GM12878 (cell line): ENCODE results near the gene GRIFIN. TPM values are rescaled to one million over a fixed set of nuclear protein-coding genes. Genes with fewer than 3 reads are reported as not detected.

ENCODE experiments used
- ATAC-seq: fragments of 200-7000 bp; cut with Tn5 transposase; 3 replicates; pipeline ENCODE4 v1.9.1; 2020; ENCODE audit warnings: mild to moderate bottlenecking, moderate library complexity
- BruUV-seq: library from RNA; stranded (reverse); fragments of 400-500 nt; replicated peaks from 2 replicates; lab custom pipeline; 2021; lab: Mats Ljungman, UMichigan
- CTCF ChIA-PET: fragments of 300-600 bp; sonication (Branson Sonifier 250); formaldehyde crosslinking; extraction: SDS; loops from one replicate; lab custom pipeline; 2021; ENCODE audit warnings: inconsistent platforms; lab: Yijun Ruan, JAX
- POLR2A ChIA-PET: fragments of 350-600 bp; formaldehyde crosslinking; extraction: SDS; loops from one replicate; lab custom pipeline; 2021; ENCODE audit warnings: inconsistent platforms; lab: Charles Lee
- RAD21 ChIA-PET: fragments of 300-600 bp; sonication (Branson Sonifier 250); formaldehyde crosslinking; loops from one replicate; lab custom pipeline; 2023; ENCODE audit warnings: antibody characterized with exemption; ENCODE audit not compliant: unreplicated experiment; lab: Charles Lee
- SMC1A ChIA-PET: fragments of 300-600 bp; sonication (Branson Sonifier 250); formaldehyde crosslinking; loops from one replicate; lab custom pipeline; 2023; ENCODE audit not compliant: unreplicated experiment, uncharacterized antibody; lab: Charles Lee
- DNase-seq: peaks from one replicate; pipeline ENCODE4 v3.0.0-alpha.2; 2011; ENCODE audit warnings: low read depth, low spot score
- FAIRE-seq: peaks from 3 replicates; lab custom pipeline; 2011; peaks lifted over from hg19 to GRCh38; lab: Jason Lieb, UNC
- H2AFZ ChIP-seq: 2 replicates; pipeline ENCODE4 v1.6.0; 2011; ENCODE audit warnings: low read depth, low read length, control low read depth; ENCODE audit not compliant: control insufficient read depth
- H3K27ac ChIP-seq: 2 replicates; pipeline ENCODE4 v1.5.1; 2011; ENCODE audit warnings: control low read depth; ENCODE audit not compliant: control insufficient read depth, insufficient read depth
- H3K27me3 ChIP-seq, 2 experiments: replicated peaks in 1 of 2; 2 replicates each; pipeline versions ENCODE4 v1.6.0 to v1.6.1; 2011; ENCODE audit warnings: low read length in 1 of 2; ENCODE audit not compliant: control insufficient read depth in 2 of 2, insufficient read depth in 2 of 2
- H3K36me3 ChIP-seq, 2 experiments: 2 replicates each; pipeline ENCODE4 v1.5.1; 2011; ENCODE audit warnings: low read length in 1 of 2; ENCODE audit not compliant: control insufficient read depth in 2 of 2, insufficient read depth in 2 of 2
- H3K4me1 ChIP-seq: 2 replicates; pipeline ENCODE4 v1.6.1; 2011; ENCODE audit warnings: mild to moderate bottlenecking, low read length, moderate library complexity, mixed read lengths; ENCODE audit not compliant: control insufficient read depth, insufficient read depth
- H3K4me2 ChIP-seq: 2 replicates; pipeline ENCODE4 v1.6.0; 2011; ENCODE audit warnings: control low read depth; ENCODE audit not compliant: control insufficient read depth, insufficient read depth
- H3K4me3 ChIP-seq: fragments of 200-600 bp; sonication (generic); 2 replicates; pipeline ENCODE4 v1.5.1; 2016
- H3K79me2 ChIP-seq: 2 replicates; pipeline ENCODE4 v1.6.0; 2011; ENCODE audit warnings: low read length; ENCODE audit not compliant: control insufficient read depth, insufficient read depth
- H3K9ac ChIP-seq: 2 replicates; pipeline ENCODE4 v1.8.0; 2011; ENCODE audit warnings: low read length, control low read depth, mixed read lengths; ENCODE audit not compliant: control insufficient read depth, insufficient read depth
- H3K9me3 ChIP-seq: replicated peaks from 3 replicates; pipeline ENCODE4 v1.5.1; 2011; ENCODE audit warnings: mild to moderate bottlenecking, low read length; ENCODE audit not compliant: control insufficient read depth, insufficient read depth
- H4K20me1 ChIP-seq: 2 replicates; pipeline ENCODE4 v1.6.0; 2011; ENCODE audit not compliant: control insufficient read depth, insufficient read depth
- BCLAF1 ChIP-seq: fragments of 450-650 bp; IDR thresholded peaks from 2 replicates; pipeline ENCODE4 v1.6.1; 2017; ENCODE audit warnings: antibody characterized with exemption, mild to moderate bottlenecking, moderate library complexity
- BHLHE40 ChIP-seq, 2 experiments: fragments of 450-650 bp in 1 of 2; IDR thresholded peaks; 2 replicates each; pipeline ENCODE4 v1.6.1; 2011 to 2017; ENCODE audit warnings: low read depth in 2 of 2, borderline replicate concordance in 1 of 2, improper control_type of control experiment in 1 of 2, low read length in 1 of 2, mild to moderate bottlenecking in 1 of 2
- BMI1 ChIP-seq: fragments of 450-650 bp; IDR thresholded peaks from 2 replicates; pipeline ENCODE4 v1.6.1; 2016; ENCODE audit warnings: mild to moderate bottlenecking, moderate library complexity, borderline replicate concordance
- CBX3 ChIP-seq: fragments of 200-600 bp; sonication (generic); IDR thresholded peaks from 2 replicates; pipeline ENCODE4 v1.6.1; 2016; ENCODE audit warnings: low read depth, borderline replicate concordance
- EED ChIP-seq: sonication (generic); IDR thresholded peaks from 2 replicates; pipeline ENCODE4 v1.6.1; 2016; ENCODE audit warnings: antibody characterized with exemption, low read depth
- EZH2 ChIP-seq: IDR thresholded peaks from 2 replicates; pipeline ENCODE4 v1.6.1; 2012; ENCODE audit warnings: low read depth, mild to moderate bottlenecking, control low read depth, inconsistent platforms, low read length, borderline replicate concordance; ENCODE audit not compliant: control insufficient read depth
- GABPA ChIP-seq: IDR thresholded peaks from 2 replicates; pipeline ENCODE4 v1.6.1; 2014; ENCODE audit warnings: antibody characterized with exemption, low read depth, mild to moderate bottlenecking, inconsistent platforms
- KDM1A ChIP-seq: fragments of 200-600 bp; sonication (generic); IDR thresholded peaks from 2 replicates; pipeline ENCODE4 v1.6.1; 2016; ENCODE audit warnings: borderline replicate concordance
- SMARCA5 ChIP-seq: fragments of 450-650 bp; IDR thresholded peaks from 2 replicates; pipeline ENCODE4 v1.6.1; 2017; ENCODE audit warnings: mild to moderate bottlenecking
- WGBS: methylation state at CpG from one replicate; pipeline ENCODE4 v1.1.6; 2016; ENCODE audit warnings: low lambda C conversion rate; ENCODE audit not compliant: insufficient replicate concordance, insufficient coverage; ENCODE audit errors: missing lambda C conversion rate; 5-methylcytosine and 5-hydroxymethylcytosine counted together
- in situ Hi-C: fragments of 300-500 bp; cut with MboI; formaldehyde crosslinking; loops from 9 replicates; pipeline ENCODE4 v1.14.3; 2018; ENCODE audit warnings: mixed read lengths
- intact Hi-C: fragments of 100-400 bp; cut with micrococcal nuclease; formaldehyde crosslinking; loops from one replicate; pipeline ENCODE4 v1.14.2; 2022; ENCODE audit not compliant: unreplicated experiment
- polyA plus RNA-seq, 11 experiments: library from polyadenylated mRNA; depleted of rRNA in 4 of 11; unstranded in 6 of 11; stranded (reverse) in 5 of 11; fragments of >200 nt; fragmentation: Nextera tagmentation in 4 of 11; fragmentation: Illumina TruSeq in 1 of 11; extraction: Ambion mirVana in 4 of 11; extraction: Trizol in 1 of 11; gene quantifications; 1 replicate in 1 of 11; 2 replicates in 10 of 11; pipeline versions ENCODE4 v1.2.1 to v1.2.3, GENCODE V29; 2011 to 2016; ENCODE audit warnings: inconsistent platforms in 2 of 11, missing spikeins in 2 of 11, low read depth in 1 of 11
- total RNA-seq, 4 experiments: library from RNA; depleted of rRNA in 3 of 4; stranded (reverse); fragments of >200 nt in 3 of 4; fragmentation: Illumina TruSeq in 1 of 4; extraction: Trizol in 1 of 4; gene quantifications; 2 replicates each; pipeline versions ENCODE4 v1.2.1 to v1.2.3, GENCODE V29; 2013 to 2021
- TF ChIP-seq, protein P1 (sequence below): fragments of 450-650 bp; IDR thresholded peaks from 2 replicates; pipeline ENCODE4 v1.6.1; 2018; ENCODE audit warnings: mild to moderate bottlenecking, low read depth, moderate library complexity; ENCODE audit not compliant: partially characterized antibody

GRIFIN gene
- total and polyA plus RNA-seq, 10 of the 15 experiments (the other 5 are each of a cell fraction or from before 2014, with no cell fraction given) = not detected

DNA sequence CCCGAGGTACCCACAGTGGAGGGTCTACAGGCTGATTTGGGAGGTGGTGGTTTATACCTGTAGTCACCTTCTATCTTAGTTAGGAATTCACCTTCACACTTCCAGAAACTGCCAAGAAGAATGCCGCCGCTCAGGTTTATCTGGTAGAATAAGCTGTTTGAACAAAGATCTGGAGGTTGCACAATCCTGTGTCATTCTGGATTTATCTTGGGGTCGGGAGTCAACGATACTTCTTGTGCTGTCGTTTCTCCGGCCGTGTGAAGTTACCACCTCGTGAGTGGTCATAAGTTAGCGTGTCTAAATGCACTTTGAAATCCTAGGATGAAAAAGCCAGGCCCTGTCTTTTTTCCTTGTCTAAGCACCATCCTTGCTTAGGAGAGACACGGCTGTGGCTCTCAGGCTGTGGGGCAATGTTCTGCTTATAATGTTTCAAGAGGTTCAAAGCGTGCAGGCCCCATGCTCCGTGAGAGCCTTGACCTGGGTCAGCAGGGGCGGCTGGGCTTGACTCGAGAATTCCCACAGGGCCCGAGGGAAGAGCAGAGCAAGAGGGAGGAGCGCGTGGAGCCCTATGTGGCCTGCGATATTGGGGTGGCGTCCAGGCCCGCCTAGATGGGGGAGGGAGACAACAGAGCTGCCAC, 35.5 kb downstream of the GRIFIN start:
- Histone ChIP-seq H3K36me3 (peaks cover 0 to 13% of the 10 kb centered on the region in 2 experiments; a peak in 3 of 4 replicates), H4K20me1 (0 out of 2 replicates have a peak, but pooled peaks cover 8% of the 10 kb centered on the region), H3K9ac (no peak overlapping the region), H3K9me3 (no peaks in the 10 kb centered on the region), H2AFZ (no peak overlapping the region), H3K27ac (no peak overlapping the region), H3K4me1 (no peaks in the 10 kb centered on the region), H3K4me3 (no peak overlapping the region), H3K4me2 (no peak overlapping the region), H3K79me2 (no peaks in the 10 kb centered on the region), H3K27me3 (no peaks in the 10 kb centered on the region)
- intact Hi-C loops = no loop called here
- ChIA-PET SMC1A (interaction anchor here (1.4 kb wide), 1 partner anchor 11 kb away, joined by 5 read pairs; no protein-coding TSS in a partner anchor), CTCF (interaction anchor here (1.5 kb wide), 2 partner anchors 11 to 14 kb away, joined by 3 to 4 read pairs; no protein-coding TSS in a partner anchor), POLR2A (interaction anchor here (0.8 kb wide), 1 partner anchor 90 kb away, joined by 3 read pairs; no protein-coding TSS in a partner anchor), RAD21 (interaction anchor here (0.7 kb wide), 1 partner anchor 408 kb away, joined by 3 read pairs; no protein-coding TSS in a partner anchor)
- FAIRE-seq (no peak), ATAC-seq (no peak), DNase-seq (no peak)
- in situ Hi-C loops = no loop called here
- TF ChIP-seq BHLHE40 (IDR thresholded peaks at IDR 0.05; ENCODE audit: borderline replicate concordance in 1 of 2, low read depth in 2 of 2, low read length in 1 of 2) (no peak), GABPA (no peak), KDM1A (no peak)
- TSS peak; percentile 12 for BruUV-seq
- WGBS = 93% methylated on average over 20 of the region's 21 CpGs

DNA sequence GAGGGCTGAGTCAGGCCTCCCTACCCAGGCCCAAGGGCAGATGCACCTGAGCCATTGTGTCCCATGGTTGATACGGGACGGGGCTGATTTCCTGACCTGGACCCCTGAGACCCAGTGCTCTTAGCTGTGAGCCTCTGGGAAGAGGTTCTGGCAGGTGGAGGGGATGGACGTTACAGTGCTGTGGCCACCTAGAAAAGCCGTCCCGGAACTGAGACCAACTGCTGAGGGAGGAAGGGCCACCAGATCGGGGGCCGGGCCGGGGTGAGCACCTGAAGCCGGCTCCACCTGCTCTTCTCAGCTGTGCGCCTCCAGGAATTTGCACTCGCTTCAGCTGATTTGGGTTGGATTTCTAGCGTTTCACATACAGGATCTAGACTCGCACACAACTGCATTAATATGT, 37.4 kb downstream of the GRIFIN start:
- no peak overlapping the region for H3K4me2 ChIP-seq
- H2AFZ ChIP-seq = no peak overlapping the region
- POLR2A ChIA-PET = interaction anchor here (0.9 kb wide), 1 partner anchor 20 kb away, joined by 3 read pairs; no protein-coding TSS in a partner anchor
- no peak overlapping the region for H3K4me3 ChIP-seq
- H4K20me1 ChIP-seq = 0 out of 2 replicates have a peak, but pooled peaks cover 8% of the 10 kb centered on the region
- in situ Hi-C loops (no loop called here), intact Hi-C loops (no loop called here)
- 96% methylated on average over 13 of the region's 13 CpGs for WGBS
- H3K4me1 ChIP-seq = no peaks in the 10 kb centered on the region
- H3K9me3 ChIP-seq = no peaks in the 10 kb centered on the region
- BruUV-seq = no TSS peak
- H3K27ac ChIP-seq = no peak overlapping the region
- TF ChIP-seq BMI1 (no peak), SMARCA5 (no peak), BCLAF1 (no peak), EZH2 (no peak), EED (no peak), CBX3 (no peak)
- TF ChIP-seq, protein P1, sequence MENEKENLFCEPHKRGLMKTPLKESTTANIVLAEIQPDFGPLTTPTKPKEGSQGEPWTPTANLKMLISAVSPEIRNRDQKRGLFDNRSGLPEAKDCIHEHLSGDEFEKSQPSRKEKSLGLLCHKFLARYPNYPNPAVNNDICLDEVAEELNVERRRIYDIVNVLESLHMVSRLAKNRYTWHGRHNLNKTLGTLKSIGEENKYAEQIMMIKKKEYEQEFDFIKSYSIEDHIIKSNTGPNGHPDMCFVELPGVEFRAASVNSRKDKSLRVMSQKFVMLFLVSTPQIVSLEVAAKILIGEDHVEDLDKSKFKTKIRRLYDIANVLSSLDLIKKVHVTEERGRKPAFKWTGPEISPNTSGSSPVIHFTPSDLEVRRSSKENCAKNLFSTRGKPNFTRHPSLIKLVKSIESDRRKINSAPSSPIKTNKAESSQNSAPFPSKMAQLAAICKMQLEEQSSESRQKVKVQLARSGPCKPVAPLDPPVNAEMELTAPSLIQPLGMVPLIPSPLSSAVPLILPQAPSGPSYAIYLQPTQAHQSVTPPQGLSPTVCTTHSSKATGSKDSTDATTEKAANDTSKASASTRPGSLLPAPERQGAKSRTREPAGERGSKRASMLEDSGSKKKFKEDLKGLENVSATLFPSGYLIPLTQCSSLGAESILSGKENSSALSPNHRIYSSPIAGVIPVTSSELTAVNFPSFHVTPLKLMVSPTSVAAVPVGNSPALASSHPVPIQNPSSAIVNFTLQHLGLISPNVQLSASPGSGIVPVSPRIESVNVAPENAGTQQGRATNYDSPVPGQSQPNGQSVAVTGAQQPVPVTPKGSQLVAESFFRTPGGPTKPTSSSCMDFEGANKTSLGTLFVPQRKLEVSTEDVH = no peak
- DNase-seq (no peak), FAIRE-seq (no peak), ATAC-seq (no peak)
- CTCF ChIA-PET = no interaction called here
- SMC1A ChIA-PET = interaction anchor here (1.1 kb wide), 1 partner anchor 91 kb away, joined by 3 read pairs; no protein-coding TSS in a partner anchor
- H3K36me3 ChIP-seq = peaks cover 0 to 18% of the 10 kb centered on the region in 2 experiments; a peak in 3 of 4 replicates
- no peaks in the 10 kb centered on the region for H3K27me3 ChIP-seq
- no peaks in the 10 kb centered on the region for H3K79me2 ChIP-seq
- RAD21 ChIA-PET = no interaction called here
- no peak overlapping the region for H3K9ac ChIP-seq
